ENCODE data around the gene PCSK4. TPM values are rescaled to one million over a fixed set of nuclear protein-coding genes. Genes with fewer than 3 reads are reported as not detected.
"Not testable (repeated sequence)": the region's sequence is repeated elsewhere in the genome, so short reads cannot be mapped to it uniquely, and the experiment has no call there.

The PCSK4 gene
- 0.25 to 1.2 TPM (median 0.27 TPM) in 3 replicates for polyA plus RNA-seq
- polyA plus RNA-seq (2011; ENCODE audit: low read depth) = 0.36 TPM
- 0.12 and 0.35 TPM in 2 replicates for polyA plus RNA-seq (2011; cell fraction: cytosol; rRNA removed)
- 4.0 and 6.0 TPM in 2 replicates for polyA plus RNA-seq (2011; cell fraction: nucleus; rRNA removed)
- polyA plus RNA-seq (2012; ENCODE audit: low replicate concordance) = 0.71 and 0.93 TPM in 2 replicates
- 0.22 to 0.92 TPM in 2 of 3 replicates, not detected in the other for polyA minus RNA-seq
- not detected for polyA minus RNA-seq (2011; cell fraction: cytosol; rRNA and poly(A)+ RNA removed)
- 0.53 and 1.7 TPM in 2 replicates for polyA minus RNA-seq (2011; cell fraction: nucleus; rRNA and poly(A)+ RNA removed)

DNA sequence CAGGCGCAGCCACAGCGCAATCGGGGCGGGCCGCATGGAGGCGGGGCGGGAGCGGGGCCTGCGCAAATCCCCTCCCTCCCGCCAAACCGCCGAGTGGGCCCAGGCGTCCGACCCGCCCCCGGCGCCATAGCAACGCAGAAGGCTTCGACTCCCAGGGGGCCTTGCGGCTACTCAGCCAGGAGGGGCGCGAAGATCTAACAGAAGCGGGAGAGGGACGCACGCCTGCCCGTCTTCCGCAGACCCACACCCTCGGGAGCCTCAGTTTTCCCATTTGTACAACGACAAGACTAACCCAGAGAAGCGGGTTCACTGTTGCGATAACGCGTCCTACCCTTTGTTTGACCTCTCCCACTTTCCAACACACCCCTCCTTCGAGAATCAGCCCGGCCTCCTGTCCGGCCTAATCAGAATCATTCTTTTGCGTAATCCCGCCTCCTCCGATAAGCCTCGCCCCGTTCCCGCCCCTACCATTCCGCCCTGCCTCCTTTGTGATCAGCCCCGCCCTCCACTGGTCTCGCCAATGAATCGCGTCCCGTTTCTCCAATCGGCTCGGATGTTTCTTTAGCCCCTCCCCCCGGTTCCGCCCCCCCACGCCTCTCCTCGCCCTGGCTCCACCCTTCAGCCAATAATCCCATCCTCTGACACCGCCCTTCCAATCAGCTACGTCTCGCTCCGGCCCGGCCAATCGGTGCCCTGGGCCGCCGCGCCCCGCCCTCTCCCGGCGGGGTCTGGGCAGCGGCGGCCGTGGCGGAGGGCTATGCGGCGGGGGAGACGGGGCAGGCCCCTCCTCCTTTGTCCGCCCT, at the start of gene PCSK4:
TSS of gene PCSK4 (minus strand) at position 40 of the 803 bp plus-strand sequence. CDS start at position 36, 4 bp downstream.
- DNase-seq (ENCODE audit: low read depth, low spot score) (peak; percentile 94), FAIRE-seq (peak; percentile 93)
- peaks cover 12% of the 10 kb centered on the region for H3K4me1 ChIP-seq (ENCODE audit: control insufficient read depth, extremely low read depth, insufficient read depth, low read length)
- peak within 1 kb of the TSS; percentile 40 for H3K27ac ChIP-seq (ENCODE audit: control insufficient read depth, insufficient read depth, low read length)
- peak within 1 kb of the TSS; percentile 59 to 78 (median 77) for H3K4me3 ChIP-seq (ENCODE audit: control insufficient read depth in 2 of 3, extremely low read depth in 1 of 3, insufficient read depth in 2 of 3, low read depth in 1 of 3, low read length in 3 of 3)
- no peaks in the 10 kb centered on the region for H3K9me3 ChIP-seq (ENCODE audit: control insufficient read depth, low read depth, low read length)
- H3K27me3 ChIP-seq (ENCODE audit: control insufficient read depth, extremely low read depth, insufficient read depth, low read length) = no peaks in the 10 kb centered on the region
- peak within 1 kb of the TSS; percentile 94 for H3K4me2 ChIP-seq (ENCODE audit: control insufficient read depth, extremely low read depth, insufficient read depth, low read depth, low read length)
- H2AFZ ChIP-seq (ENCODE audit: control insufficient read depth, low read length) = peak within 1 kb of the TSS; percentile 100
- H3K9me1 ChIP-seq (ENCODE audit: control insufficient read depth, extremely low read depth, insufficient read depth, low read length) = no peaks in the 10 kb centered on the region
- dilution Hi-C loops (cut with MboI; ENCODE audit: extremely low pct_ligation_motif_present, low sequenced_read_pairs) = no loop called here
- no peaks in the 10 kb centered on the region for H4K20me1 ChIP-seq (ENCODE audit: control insufficient read depth, extremely low read depth, insufficient read depth, low read length)
- no peak for TF ChIP-seq EZH2 (IDR thresholded peaks at IDR 0.05; ENCODE audit: low read length)
- TF ChIP-seq, protein P1, sequence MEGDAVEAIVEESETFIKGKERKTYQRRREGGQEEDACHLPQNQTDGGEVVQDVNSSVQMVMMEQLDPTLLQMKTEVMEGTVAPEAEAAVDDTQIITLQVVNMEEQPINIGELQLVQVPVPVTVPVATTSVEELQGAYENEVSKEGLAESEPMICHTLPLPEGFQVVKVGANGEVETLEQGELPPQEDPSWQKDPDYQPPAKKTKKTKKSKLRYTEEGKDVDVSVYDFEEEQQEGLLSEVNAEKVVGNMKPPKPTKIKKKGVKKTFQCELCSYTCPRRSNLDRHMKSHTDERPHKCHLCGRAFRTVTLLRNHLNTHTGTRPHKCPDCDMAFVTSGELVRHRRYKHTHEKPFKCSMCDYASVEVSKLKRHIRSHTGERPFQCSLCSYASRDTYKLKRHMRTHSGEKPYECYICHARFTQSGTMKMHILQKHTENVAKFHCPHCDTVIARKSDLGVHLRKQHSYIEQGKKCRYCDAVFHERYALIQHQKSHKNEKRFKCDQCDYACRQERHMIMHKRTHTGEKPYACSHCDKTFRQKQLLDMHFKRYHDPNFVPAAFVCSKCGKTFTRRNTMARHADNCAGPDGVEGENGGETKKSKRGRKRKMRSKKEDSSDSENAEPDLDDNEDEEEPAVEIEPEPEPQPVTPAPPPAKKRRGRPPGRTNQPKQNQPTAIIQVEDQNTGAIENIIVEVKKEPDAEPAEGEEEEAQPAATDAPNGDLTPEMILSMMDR (optimal IDR thresholded peaks at IDR 0.05 in 1 of 3, IDR thresholded peaks at IDR 0.05 in 1 of 3, conservative IDR thresholded peaks at IDR 0.05 in 1 of 3; ENCODE audit: extremely low read depth in 1 of 3, insufficient read depth in 2 of 3, low read length in 3 of 3) = no peak
- H3K79me2 ChIP-seq (ENCODE audit: control insufficient read depth, insufficient read depth, low read length) = no peaks in the 10 kb centered on the region
- H3K36me3 ChIP-seq (ENCODE audit: control insufficient read depth in 2 of 2, extremely low read depth in 1 of 2, insufficient read depth in 2 of 2, low read length in 2 of 2) = no peaks in the 10 kb centered on the region
- peak within 1 kb of the TSS; percentile 65 for H3K9ac ChIP-seq (ENCODE audit: control insufficient read depth, extremely low read depth, insufficient read depth, low read length)

- H3K36me3 ChIP-seq (ENCODE audit: control insufficient read depth in 2 of 2, extremely low read depth in 1 of 2, insufficient read depth in 2 of 2, low read length in 2 of 2); H3K27ac ChIP-seq (ENCODE audit: control insufficient read depth, insufficient read depth, low read length); DNase-seq (ENCODE audit: low read depth, low spot score); H3K4me2 ChIP-seq (ENCODE audit: control insufficient read depth, extremely low read depth, insufficient read depth, low read depth, low read length); H4K20me1 ChIP-seq (ENCODE audit: control insufficient read depth, extremely low read depth, insufficient read depth, low read length); dilution Hi-C loops (cut with MboI; ENCODE audit: extremely low pct_ligation_motif_present, low sequenced_read_pairs); H3K9me3 ChIP-seq (ENCODE audit: control insufficient read depth, low read depth, low read length); H3K4me1 ChIP-seq (ENCODE audit: control insufficient read depth, extremely low read depth, insufficient read depth, low read length); H3K79me2 ChIP-seq (ENCODE audit: control insufficient read depth, insufficient read depth, low read length); H3K9ac ChIP-seq (ENCODE audit: control insufficient read depth, extremely low read depth, insufficient read depth, low read length); H2AFZ ChIP-seq (ENCODE audit: control insufficient read depth, low read length); H3K4me3 ChIP-seq (ENCODE audit: control insufficient read depth in 2 of 3, extremely low read depth in 1 of 3, insufficient read depth in 2 of 3, low read depth in 1 of 3, low read length in 3 of 3); H3K9me1 ChIP-seq (ENCODE audit: control insufficient read depth, extremely low read depth, insufficient read depth, low read length); H3K27me3 ChIP-seq (ENCODE audit: control insufficient read depth, extremely low read depth, insufficient read depth, low read length); FAIRE-seq: not testable (repeated sequence)
These were observed 49.6 kb upstream of the PCSK4 start for GRCh38 chr19:1539749-1540148.
